Measurements from ENCODE around the gene CAMLG. TPM values are rescaled to one million over a fixed set of nuclear protein-coding genes. Genes with fewer than 3 reads are reported as not detected.
"Not testable (repeated sequence)": the region's sequence is repeated elsewhere in the genome, so short reads cannot be mapped to it uniquely, and the experiment has no call there.

Gene CAMLG
- total RNA-seq, 1 donor from 2014 or later, result 48.8 TPM

- H3K4me3 Mint-ChIP-seq, result no peak overlapping the region
- no peaks in the 10 kb centered on the region for H3K9me3 Mint-ChIP-seq
- peaks cover 14% of the 10 kb centered on the region for H3K4me1 Mint-ChIP-seq
- H3K27ac Mint-ChIP-seq, result no peak overlapping the region
- no peak for TF ChIP-seq CTCF (IDR thresholded peaks at IDR 0.05; ENCODE audit: unreplicated experiment)
- H3K36me3 Mint-ChIP-seq, result peaks cover 8% of the 10 kb centered on the region
- H3K27me3 Mint-ChIP-seq (ENCODE audit: low read depth), result no peaks in the 10 kb centered on the region
- no peak for DNase-seq (ENCODE audit: low spot score in 2 of 2, unreplicated experiment in 2 of 2)
These were observed 2.7 kb downstream of the CAMLG start for GRCh38 chr5:134741052-134741451.

- no peak for TF ChIP-seq CTCF (IDR thresholded peaks at IDR 0.05; ENCODE audit: unreplicated experiment)
- no peak for DNase-seq (ENCODE audit: low spot score in 2 of 2, unreplicated experiment in 2 of 2)
- H3K27me3 Mint-ChIP-seq (ENCODE audit: low read depth), result no peaks in the 10 kb centered on the region
These were observed 3.8 kb downstream of the CAMLG start for GRCh38 chr5:134742134-134742533.

GRCh38 chr5:134749415-134749814 is 11.1 kb downstream of the CAMLG start:
- Mint-ChIP-seq H3K4me3 (no peak overlapping the region), H3K36me3 (peaks cover 16% of the 10 kb centered on the region), H3K27me3 (ENCODE audit: low read depth) (no peaks in the 10 kb centered on the region), H3K9me3 (no peaks in the 10 kb centered on the region), H3K27ac (no peak overlapping the region), H3K4me1 (no peaks in the 10 kb centered on the region)
- no peak for TF ChIP-seq CTCF (IDR thresholded peaks at IDR 0.05; ENCODE audit: unreplicated experiment)
- DNase-seq (ENCODE audit: low spot score in 2 of 2, unreplicated experiment in 2 of 2), result no peak

More at GRCh38 chr5:134742134-134742533, 3.8 kb downstream of the CAMLG start:
- Mint-ChIP-seq H3K9me3 (no peaks in the 10 kb centered on the region), H3K27ac (no peak overlapping the region), H3K4me1 (peaks cover 14% of the 10 kb centered on the region), H3K4me3 (no peak overlapping the region), H3K36me3 (peaks cover 8% of the 10 kb centered on the region)

- no peak for TF ChIP-seq CTCF (IDR thresholded peaks at IDR 0.05; ENCODE audit: unreplicated experiment)
- Mint-ChIP-seq H3K27ac (peak overlapping the region; percentile 97), H3K9me3 (no peaks in the 10 kb centered on the region)
These were observed 19.8 kb downstream of the CAMLG start for GRCh38 chr5:134758176-134758503.

GRCh38 chr5:134758504-134759341 is 20.4 kb downstream of the CAMLG start, which contains the start of gene DDX46:
Gene DDX46 (plus strand): TSS chr5:134758779. CDS start chr5:134758939, 160 bp downstream.
- Mint-ChIP-seq H3K36me3 (no peaks in the 10 kb centered on the region), H3K27ac (peak within 1 kb of the TSS; percentile 97), H3K9me3 (no peaks in the 10 kb centered on the region), H3K4me3 (peak within 1 kb of the TSS; percentile 100), H3K4me1 (peaks cover 18% of the 10 kb centered on the region), H3K27me3 (ENCODE audit: low read depth) (no peaks in the 10 kb centered on the region)
- TF ChIP-seq CTCF (IDR thresholded peaks at IDR 0.05; ENCODE audit: unreplicated experiment), result peak; percentile 56
- DNase-seq (ENCODE audit: low spot score in 2 of 2, unreplicated experiment in 2 of 2), result peak; percentile 84 to 92

More at GRCh38 chr5:134758176-134758503, 19.8 kb downstream of the CAMLG start:
- Mint-ChIP-seq H3K27me3 (ENCODE audit: low read depth) (no peaks in the 10 kb centered on the region), H3K36me3 (no peaks in the 10 kb centered on the region), H3K4me3 (peak overlapping the region; percentile 100), H3K4me1 (peaks cover 18% of the 10 kb centered on the region)
- no peak for DNase-seq (ENCODE audit: low spot score in 2 of 2, unreplicated experiment in 2 of 2)

- H3K4me1 Mint-ChIP-seq; H3K27ac Mint-ChIP-seq; H3K4me3 Mint-ChIP-seq; H3K9me3 Mint-ChIP-seq; H3K27me3 Mint-ChIP-seq (ENCODE audit: low read depth); DNase-seq (ENCODE audit: low spot score in 2 of 2, unreplicated experiment in 2 of 2): not testable (repeated sequence)
- peaks cover 19% of the 10 kb centered on the region for H3K36me3 Mint-ChIP-seq
These were observed 29.4 kb downstream of the CAMLG start for GRCh38 chr5:134767528-134768291.
